ENCODE data around the gene CASP10. TPM values are rescaled to one million over a fixed set of nuclear protein-coding genes. Genes with fewer than 3 reads are reported as not detected.
A peak's percentile ranks its signal among the peaks of the same experiment; 100 is the strongest.

Gene CASP10
- polyA plus RNA-seq, 1 of the 3 experiments (the other 2 are of a cell fraction) = 0.12 TPM

DNA sequence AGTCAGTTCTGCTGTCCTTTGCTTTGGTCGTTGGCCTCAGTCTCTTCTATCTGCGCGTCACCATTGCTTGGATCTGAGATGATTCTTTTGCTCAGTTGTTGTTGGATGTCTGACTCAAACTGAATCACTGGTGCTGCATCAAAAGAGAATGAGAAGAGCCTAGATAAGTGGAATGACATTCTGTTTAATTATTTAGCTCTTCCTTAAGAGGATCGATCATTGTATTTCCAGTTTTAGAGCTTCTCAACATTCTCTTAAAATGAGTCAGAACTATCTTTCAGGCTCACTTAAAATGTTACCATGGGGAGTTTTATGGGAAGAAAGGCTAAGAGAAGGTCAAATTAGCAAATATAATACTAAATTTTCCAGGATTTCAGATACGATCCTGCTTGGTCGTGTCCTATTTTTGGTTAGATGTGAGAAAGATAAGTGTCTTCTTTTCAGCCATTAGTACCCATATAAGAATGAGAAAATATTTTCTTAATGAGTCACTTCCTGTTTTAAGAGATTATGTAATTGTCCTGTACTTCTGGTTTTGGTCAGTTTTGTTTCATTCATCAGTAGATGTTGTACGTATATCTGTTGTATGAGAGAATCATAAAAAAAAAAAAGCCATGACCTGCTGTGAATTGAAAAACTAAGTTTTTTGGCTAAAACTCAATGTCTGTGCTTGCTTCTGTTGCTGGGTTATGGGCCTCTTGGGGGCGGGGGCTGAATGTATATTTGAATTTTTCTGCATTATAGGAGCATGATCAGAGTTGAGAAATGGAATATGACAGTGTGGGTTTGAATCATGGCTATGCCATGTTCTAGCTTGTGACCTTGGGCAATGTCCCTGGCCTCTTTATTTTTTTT, 31.6 kb upstream of the CASP10 start (continued):
- TF ChIP-seq, protein P1, sequence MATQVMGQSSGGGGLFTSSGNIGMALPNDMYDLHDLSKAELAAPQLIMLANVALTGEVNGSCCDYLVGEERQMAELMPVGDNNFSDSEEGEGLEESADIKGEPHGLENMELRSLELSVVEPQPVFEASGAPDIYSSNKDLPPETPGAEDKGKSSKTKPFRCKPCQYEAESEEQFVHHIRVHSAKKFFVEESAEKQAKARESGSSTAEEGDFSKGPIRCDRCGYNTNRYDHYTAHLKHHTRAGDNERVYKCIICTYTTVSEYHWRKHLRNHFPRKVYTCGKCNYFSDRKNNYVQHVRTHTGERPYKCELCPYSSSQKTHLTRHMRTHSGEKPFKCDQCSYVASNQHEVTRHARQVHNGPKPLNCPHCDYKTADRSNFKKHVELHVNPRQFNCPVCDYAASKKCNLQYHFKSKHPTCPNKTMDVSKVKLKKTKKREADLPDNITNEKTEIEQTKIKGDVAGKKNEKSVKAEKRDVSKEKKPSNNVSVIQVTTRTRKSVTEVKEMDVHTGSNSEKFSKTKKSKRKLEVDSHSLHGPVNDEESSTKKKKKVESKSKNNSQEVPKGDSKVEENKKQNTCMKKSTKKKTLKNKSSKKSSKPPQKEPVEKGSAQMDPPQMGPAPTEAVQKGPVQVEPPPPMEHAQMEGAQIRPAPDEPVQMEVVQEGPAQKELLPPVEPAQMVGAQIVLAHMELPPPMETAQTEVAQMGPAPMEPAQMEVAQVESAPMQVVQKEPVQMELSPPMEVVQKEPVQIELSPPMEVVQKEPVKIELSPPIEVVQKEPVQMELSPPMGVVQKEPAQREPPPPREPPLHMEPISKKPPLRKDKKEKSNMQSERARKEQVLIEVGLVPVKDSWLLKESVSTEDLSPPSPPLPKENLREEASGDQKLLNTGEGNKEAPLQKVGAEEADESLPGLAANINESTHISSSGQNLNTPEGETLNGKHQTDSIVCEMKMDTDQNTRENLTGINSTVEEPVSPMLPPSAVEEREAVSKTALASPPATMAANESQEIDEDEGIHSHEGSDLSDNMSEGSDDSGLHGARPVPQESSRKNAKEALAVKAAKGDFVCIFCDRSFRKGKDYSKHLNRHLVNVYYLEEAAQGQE (IDR thresholded peaks at IDR 0.05; ENCODE audit: low read depth, low read length) = no peak
- TF ChIP-seq RXRA (IDR thresholded peaks at IDR 0.05; ENCODE audit: borderline replicate concordance, low read depth) = peak; percentile 85
- TF ChIP-seq EZH2phosphoT487 (IDR thresholded peaks at IDR 0.05; ENCODE audit: borderline replicate concordance, low read depth) = no peak
- TF ChIP-seq, protein P2, sequence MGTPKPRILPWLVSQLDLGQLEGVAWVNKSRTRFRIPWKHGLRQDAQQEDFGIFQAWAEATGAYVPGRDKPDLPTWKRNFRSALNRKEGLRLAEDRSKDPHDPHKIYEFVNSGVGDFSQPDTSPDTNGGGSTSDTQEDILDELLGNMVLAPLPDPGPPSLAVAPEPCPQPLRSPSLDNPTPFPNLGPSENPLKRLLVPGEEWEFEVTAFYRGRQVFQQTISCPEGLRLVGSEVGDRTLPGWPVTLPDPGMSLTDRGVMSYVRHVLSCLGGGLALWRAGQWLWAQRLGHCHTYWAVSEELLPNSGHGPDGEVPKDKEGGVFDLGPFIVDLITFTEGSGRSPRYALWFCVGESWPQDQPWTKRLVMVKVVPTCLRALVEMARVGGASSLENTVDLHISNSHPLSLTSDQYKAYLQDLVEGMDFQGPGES (IDR thresholded peaks at IDR 0.05; ENCODE audit: low read depth, low read length) = no peak
- TF ChIP-seq, protein P3, sequence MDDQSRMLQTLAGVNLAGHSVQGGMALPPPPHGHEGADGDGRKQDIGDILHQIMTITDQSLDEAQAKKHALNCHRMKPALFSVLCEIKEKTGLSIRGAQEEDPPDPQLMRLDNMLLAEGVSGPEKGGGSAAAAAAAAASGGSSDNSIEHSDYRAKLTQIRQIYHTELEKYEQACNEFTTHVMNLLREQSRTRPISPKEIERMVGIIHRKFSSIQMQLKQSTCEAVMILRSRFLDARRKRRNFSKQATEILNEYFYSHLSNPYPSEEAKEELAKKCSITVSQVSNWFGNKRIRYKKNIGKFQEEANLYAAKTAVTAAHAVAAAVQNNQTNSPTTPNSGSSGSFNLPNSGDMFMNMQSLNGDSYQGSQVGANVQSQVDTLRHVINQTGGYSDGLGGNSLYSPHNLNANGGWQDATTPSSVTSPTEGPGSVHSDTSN (IDR thresholded peaks at IDR 0.05) = peak; percentile 80
- TF ChIP-seq, protein P4, sequence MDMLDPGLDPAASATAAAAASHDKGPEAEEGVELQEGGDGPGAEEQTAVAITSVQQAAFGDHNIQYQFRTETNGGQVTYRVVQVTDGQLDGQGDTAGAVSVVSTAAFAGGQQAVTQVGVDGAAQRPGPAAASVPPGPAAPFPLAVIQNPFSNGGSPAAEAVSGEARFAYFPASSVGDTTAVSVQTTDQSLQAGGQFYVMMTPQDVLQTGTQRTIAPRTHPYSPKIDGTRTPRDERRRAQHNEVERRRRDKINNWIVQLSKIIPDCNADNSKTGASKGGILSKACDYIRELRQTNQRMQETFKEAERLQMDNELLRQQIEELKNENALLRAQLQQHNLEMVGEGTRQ (IDR thresholded peaks at IDR 0.05; ENCODE audit: borderline replicate concordance, low read depth, low read length) = no peak
- TF ChIP-seq MEF2A (IDR thresholded peaks at IDR 0.05; ENCODE audit: borderline replicate concordance, low read depth) = peak; percentile 74

DNA sequence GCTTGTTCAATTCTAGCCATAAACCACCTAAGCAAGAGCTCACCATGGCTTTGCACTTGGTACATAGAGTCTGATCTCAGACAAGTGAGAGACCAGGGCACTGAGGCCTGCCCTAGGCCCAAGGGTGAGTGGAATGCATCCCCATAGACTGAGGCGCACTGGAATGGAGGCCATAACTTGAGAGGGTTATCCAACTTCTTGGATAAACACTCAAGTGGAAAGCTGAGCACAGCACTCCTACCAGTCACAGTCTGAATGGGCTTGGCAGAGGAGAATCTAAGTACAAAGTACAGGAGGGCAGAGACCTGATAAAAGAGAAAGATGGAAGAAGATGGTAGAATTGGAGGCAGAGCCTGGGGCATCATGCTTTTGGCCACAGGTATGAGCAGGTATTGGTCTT, 30.4 kb upstream of the CASP10 start:
- peaks cover 48% of the 10 kb centered on the region; the same call in 1 of the 2 replicates for H3K79me2 ChIP-seq (ENCODE audit: insufficient read depth)
- H4K20me1 ChIP-seq (ENCODE audit: insufficient read depth) = no peaks in the 10 kb centered on the region
- ChIA-PET CTCF (interaction anchor here (0.5 kb wide), 1 partner anchor 228 kb away, joined by 3 read pairs; no protein-coding TSS in a partner anchor), POLR2A (no interaction called here)
- peaks cover 46% of the 10 kb centered on the region for H3F3A ChIP-seq (replicated peaks; ENCODE audit: insufficient read depth)
- H3K36me3 ChIP-seq (replicated peaks in 1 of 2; ENCODE audit: control insufficient read depth in 1 of 2, insufficient read depth in 2 of 2, low read length in 1 of 2) = peaks cover 0 to 40% of the 10 kb centered on the region in 2 experiments
- 100% methylated on average over 1 of the region's 1 CpG for WGBS (ENCODE audit: low lambda C conversion rate)
- H3K4me3 ChIP-seq (ENCODE audit: low read depth in 2 of 2, low read length in 1 of 2) = no peak overlapping the region
- H3K9me3 ChIP-seq = no peaks in the 10 kb centered on the region
- no peaks in the 10 kb centered on the region for H3K9me2 ChIP-seq
- peak overlapping the region; percentile 12 to 100; a peak in 3 of 4 replicates for H3K27ac ChIP-seq (ENCODE audit: low read depth in 2 of 2, low read length in 1 of 2)
- peaks cover 0 to 41% of the 10 kb centered on the region in 2 experiments; a peak in 3 of 4 replicates for H3K4me1 ChIP-seq (ENCODE audit: control insufficient read depth in 1 of 2, insufficient read depth in 2 of 2, low read depth in 1 of 2, low read length in 1 of 2)
- H3K4me2 ChIP-seq = peak overlapping the region; percentile 81
- DNase-seq = no peak
- no peak overlapping the region for H2AFZ ChIP-seq (ENCODE audit: low read depth)
- H3K27me3 ChIP-seq (ENCODE audit: insufficient read depth) = no peaks in the 10 kb centered on the region
- peak overlapping the region; percentile 88; the same call in 1 of the 2 replicates for H3K9ac ChIP-seq
- TF ChIP-seq FOXJ3 (CRISPR knock-in tag; IDR thresholded peaks at IDR 0.05) (no peak), NRF1 (IDR thresholded peaks at IDR 0.05; ENCODE audit: low read depth, low read length) (no peak), GABPA (IDR thresholded peaks at IDR 0.05; ENCODE audit: low read depth) (no peak), EZH2phosphoT487 (IDR thresholded peaks at IDR 0.05; ENCODE audit: borderline replicate concordance, low read depth) (no peak), EP300 (IDR thresholded peaks at IDR 0.05; ENCODE audit: borderline replicate concordance in 1 of 2, low read depth in 1 of 2, low read length in 1 of 2) (no peak), RAD21 (IDR thresholded peaks at IDR 0.05; ENCODE audit: low read length) (no peak), NFIC (IDR thresholded peaks at IDR 0.05; ENCODE audit: borderline replicate concordance) (no peak), RCOR1 (IDR thresholded peaks at IDR 0.05; ENCODE audit: low read length) (no peak), MXI1 (IDR thresholded peaks at IDR 0.05; ENCODE audit: low read depth, low read length) (no peak), FOSL2 (IDR thresholded peaks at IDR 0.05; ENCODE audit: borderline replicate concordance, low read depth) (no peak), MEF2A (IDR thresholded peaks at IDR 0.05; ENCODE audit: borderline replicate concordance, low read depth) (no peak), RXRA (IDR thresholded peaks at IDR 0.05; ENCODE audit: borderline replicate concordance, low read depth) (no peak), FOXM1 (IDR thresholded peaks at IDR 0.05; ENCODE audit: low read depth) (no peak)
- TF ChIP-seq, protein P5, sequence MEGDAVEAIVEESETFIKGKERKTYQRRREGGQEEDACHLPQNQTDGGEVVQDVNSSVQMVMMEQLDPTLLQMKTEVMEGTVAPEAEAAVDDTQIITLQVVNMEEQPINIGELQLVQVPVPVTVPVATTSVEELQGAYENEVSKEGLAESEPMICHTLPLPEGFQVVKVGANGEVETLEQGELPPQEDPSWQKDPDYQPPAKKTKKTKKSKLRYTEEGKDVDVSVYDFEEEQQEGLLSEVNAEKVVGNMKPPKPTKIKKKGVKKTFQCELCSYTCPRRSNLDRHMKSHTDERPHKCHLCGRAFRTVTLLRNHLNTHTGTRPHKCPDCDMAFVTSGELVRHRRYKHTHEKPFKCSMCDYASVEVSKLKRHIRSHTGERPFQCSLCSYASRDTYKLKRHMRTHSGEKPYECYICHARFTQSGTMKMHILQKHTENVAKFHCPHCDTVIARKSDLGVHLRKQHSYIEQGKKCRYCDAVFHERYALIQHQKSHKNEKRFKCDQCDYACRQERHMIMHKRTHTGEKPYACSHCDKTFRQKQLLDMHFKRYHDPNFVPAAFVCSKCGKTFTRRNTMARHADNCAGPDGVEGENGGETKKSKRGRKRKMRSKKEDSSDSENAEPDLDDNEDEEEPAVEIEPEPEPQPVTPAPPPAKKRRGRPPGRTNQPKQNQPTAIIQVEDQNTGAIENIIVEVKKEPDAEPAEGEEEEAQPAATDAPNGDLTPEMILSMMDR (IDR thresholded peaks at IDR 0.05) = no peak
- TF ChIP-seq, protein P2 (IDR thresholded peaks at IDR 0.05; ENCODE audit: low read depth, low read length) = no peak

Measured in SK-N-SH (cell line).